Stimulated activated CD4-positive, alpha-beta T cell treated with anti-CD3 and anti-CD28 coated beads, Interleukin-4, amount 100 ng/mL, for 4 hours (primary cell): Measurements from ENCODE around the gene SLC9A6.
"Not testable (repeated sequence)": the region's sequence is repeated elsewhere in the genome, so short reads cannot be mapped to it uniquely, and the experiment has no call there.

Source experiments
- DNase-seq, 2 experiments: peaks; one replicate each; pipeline ENCODE4 v3.0.0-alpha.2; 2020

The SLC9A6 gene

DNA sequence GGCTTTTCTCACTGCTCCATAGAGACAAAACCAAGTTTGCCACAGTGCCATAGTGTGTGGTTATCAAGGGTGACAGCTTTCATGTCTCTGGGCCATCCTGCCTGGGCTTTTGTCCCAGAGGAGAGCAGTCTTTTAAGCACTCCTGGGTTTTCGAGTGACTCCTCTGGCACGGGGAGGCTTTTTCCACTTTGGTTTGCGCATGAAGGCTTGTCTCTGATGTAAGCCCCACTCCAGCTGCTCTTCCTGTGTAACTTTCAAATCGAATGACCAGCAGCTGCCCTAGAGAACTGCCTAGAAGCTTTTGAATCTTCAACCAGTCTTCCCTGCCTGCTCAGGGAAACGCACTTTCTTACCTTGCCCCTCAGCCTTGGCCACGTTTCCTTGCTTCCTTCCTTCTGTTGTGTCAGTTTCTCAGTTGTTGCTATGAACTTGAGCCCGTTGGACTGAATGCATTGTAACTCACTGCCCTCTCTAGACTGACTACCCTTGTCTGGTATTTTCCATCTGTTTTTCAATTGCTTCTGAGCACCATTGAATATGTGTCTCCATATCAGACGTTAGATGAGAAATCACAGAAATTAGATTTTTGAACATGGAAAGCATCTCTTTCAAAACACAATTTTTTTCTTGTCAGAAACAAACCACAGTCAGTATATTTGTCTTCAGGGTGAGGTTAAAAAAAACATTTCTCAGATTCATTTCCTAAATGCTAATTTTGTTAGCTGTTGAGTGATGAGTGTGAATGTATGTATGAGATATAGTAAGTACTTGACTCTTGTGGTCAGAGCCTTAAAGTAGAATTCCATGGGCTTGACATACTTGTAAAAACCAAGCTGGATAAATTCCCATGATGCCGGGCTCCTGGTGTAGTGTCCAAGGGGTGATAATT lies 45.3 kb downstream of the SLC9A6 start:
- no peak for DNase-seq

DNA sequence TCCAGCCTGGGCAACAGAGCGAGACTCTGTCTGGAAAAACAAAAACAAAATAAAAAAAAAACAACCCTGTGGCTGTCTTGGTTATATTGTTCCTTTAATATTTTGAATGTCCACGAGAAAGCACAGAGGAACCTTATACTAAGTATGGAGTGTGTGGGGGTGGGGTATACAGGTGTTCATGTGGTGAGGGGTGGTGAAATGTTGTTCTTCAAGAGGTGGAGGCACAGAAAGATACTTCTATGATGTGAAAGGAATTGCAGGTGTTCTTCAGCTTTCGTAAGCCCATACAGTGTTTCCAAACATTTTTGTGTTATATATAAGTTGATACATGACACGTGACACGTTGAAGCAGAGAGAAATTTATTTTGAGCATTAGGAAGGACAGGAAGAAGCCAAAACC lies 46.4 kb downstream of the SLC9A6 start:
- DNase-seq, result no peak

- DNase-seq, result no peak
Measured at GRCh38 chrX:136032370-136032769, 47.1 kb downstream of the SLC9A6 start.

DNA sequence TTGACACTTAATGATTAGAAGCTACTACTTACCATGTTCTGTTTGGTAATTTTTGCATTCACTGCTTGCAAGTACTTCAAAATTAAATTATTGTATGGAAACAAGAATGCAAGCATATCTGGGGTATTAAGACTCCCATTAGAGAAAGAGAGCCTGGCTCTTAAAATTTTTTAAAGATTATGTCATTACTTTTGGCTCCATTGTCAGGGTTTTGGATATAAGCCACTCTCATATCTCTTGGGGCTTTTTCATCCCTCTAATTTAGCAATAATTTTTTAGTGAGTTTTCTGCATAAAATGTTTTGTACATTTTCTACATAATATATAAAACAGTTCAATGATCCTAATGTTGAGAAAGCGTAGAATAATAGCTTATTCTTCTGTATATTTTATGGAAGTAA lies 49.4 kb downstream of the SLC9A6 start:
- DNase-seq, result no peak

DNA sequence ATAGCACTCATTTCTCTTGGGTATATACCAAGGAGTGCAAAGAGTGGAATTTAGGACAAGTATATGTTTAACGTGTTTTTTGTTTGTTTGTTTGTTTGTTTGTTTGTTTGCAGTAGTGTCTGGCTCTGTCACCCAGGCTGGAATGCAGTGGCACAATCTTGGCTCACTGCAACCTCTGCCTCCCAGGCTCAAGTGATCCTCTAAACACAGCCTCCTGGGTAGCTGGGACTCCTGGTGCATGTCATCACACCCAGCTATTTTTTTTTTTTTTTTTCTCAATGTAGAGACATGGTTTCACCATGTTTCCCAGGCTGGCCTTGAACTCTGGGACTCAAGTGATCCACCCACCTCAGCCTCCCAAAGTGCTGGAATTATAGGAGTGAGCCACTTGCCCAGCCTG lies 50.4 kb downstream of the SLC9A6 start:
- DNase-seq, result no peak

- DNase-seq, result no peak
Measured at GRCh38 chrX:136039485-136039884, 54.2 kb downstream of the SLC9A6 start.

GRCh38 chrX:136039968-136040367 lies 54.7 kb downstream of the SLC9A6 start:
- DNase-seq, result no peak

- DNase-seq, result no peak
Measured at GRCh38 chrX:136041254-136041812, 56.1 kb downstream of the SLC9A6 start.

DNA sequence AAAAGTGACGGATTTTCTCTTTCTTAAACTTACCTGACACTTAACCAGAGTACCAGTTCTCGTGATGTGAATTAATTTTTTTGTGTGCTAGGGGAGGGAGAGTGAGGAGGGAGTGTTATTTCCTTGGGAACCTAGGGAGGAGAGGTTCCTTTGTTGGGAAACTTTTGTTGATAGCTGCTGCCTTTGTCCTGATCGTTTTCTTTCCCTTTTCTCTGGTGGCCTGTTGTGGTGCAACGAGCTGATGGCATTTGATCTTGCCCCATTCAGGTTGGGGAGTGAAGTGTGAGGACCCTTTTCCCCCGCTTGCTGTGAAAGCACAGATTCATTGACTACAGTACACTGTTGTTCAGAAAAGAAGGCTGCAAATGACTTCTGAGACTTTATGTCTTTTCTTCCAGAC lies 59.8 kb downstream of the SLC9A6 start:
- no peak for DNase-seq

DNA sequence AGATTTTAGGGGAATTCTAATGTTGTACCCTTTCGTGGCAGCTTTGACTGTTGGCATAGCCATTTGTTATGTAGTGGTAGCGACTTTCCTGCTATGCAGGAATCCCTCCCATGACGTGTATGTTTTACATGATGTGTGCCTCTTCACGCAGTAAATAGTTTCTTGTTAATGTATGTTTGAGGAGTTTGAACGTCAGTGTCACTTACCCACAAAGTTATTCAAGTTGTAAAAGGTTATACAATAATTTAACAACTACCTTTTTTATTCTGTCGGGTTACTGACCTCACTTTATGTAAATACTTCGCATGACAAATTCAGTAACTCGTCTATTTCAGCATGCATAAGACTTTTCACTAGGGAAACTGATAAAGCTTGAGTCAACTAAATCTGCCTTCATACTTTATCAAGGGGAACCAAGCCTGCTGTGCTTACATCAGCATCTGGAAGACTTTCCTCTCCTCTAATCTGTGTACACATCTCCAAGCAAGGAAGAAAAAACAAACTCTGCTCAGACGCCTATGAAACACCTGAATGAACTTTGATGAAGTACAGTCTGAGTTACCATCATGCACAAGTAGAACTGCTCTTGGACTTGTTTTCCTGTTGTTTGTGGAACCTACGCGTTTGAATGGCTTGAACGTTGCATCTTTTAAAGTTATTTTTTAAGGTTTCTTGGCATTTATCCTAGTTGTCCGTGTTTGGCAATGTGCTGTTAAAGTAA lies 61.2 kb downstream of the SLC9A6 start:
- DNase-seq, result no peak

GRCh38 chrX:136047016-136047642 lies 61.9 kb downstream of the SLC9A6 start:
- DNase-seq, result no peak

DNA sequence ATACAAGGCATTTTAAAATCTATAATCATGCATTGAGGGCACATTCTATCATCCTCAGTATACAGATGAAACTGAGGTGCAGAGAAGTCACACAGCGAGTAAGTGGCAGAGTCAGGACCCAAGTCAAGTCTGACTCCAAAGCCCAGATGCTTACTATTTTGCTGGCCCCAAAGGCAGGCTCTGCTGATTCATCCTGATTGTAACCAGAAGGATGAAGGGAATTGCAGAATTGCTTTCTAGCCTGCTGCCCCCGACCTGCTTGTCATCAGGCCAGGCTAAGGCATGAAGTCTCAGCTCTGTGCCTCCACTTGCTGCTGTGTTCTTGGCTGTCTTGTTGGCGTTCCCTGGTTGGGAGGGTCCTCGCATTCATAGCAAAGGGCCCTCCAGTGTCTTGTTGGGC lies 62.7 kb downstream of the SLC9A6 start:
- no peak for DNase-seq

DNA sequence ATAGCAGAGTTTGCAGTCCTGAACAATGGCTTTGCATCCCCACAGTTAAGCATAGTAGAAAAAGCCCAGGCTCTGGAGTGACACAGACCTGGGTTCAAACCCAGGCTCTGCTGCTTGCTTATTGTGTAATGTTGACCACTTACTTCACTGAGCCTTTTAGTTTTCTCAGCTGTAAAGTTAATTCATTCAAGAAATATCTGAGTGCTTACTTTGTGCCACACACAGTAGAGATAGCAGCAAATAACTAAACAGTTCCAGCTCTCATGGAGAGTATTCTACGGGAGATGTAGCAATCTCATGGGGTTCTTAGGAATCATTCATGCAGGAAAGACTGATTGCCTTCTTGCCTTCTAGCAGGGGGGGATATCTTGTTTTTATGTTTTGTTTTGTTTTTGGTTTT lies 63.2 kb downstream of the SLC9A6 start:
- no peak for DNase-seq

- DNase-seq, result no peak
Measured at GRCh38 chrX:136049608-136050007, 64.4 kb downstream of the SLC9A6 start.

GRCh38 chrX:136050875-136051274 lies 65.6 kb downstream of the SLC9A6 start:
- DNase-seq, result not testable (repeated sequence)

GRCh38 chrX:136051611-136052010 lies 66.4 kb downstream of the SLC9A6 start:
- DNase-seq, result no peak

- no peak for DNase-seq
Measured at GRCh38 chrX:136055651-136056221, 70.5 kb downstream of the SLC9A6 start.

- DNase-seq, result no peak
Measured at GRCh38 chrX:136057567-136057966, 72.3 kb downstream of the SLC9A6 start.

GRCh38 chrX:136059350-136059749 lies 74.1 kb downstream of the SLC9A6 start:
- no peak for DNase-seq

DNA sequence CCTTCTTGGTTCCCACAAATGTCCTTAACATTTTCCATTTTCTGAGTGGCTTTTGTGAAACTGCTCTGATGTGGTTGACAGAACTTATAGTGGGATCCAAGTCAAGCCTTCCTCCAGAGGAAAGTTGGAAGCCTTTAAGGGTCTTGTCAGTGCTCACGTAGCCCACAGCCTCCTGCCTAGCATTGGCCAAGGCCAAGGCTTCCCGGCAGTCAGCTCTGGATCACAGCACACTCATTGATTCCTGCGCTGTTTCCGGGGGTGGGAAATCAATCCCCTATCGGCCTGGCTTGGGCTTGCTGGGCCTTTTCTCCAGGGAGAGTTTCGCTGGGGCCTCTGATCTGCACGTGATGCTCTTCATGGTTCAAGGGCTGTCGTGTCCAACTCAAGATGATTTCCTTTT lies 76.1 kb downstream of the SLC9A6 start:
- no peak for DNase-seq

- DNase-seq, result no peak
Measured at GRCh38 chrX:136061696-136062095, 76.5 kb downstream of the SLC9A6 start.

GRCh38 chrX:136063340-136064079 lies 78.3 kb downstream of the SLC9A6 start:
- DNase-seq, result no peak
